Liver (tissue), 9 donors: Measurements from ENCODE around the gene GLP2R. TPM values are rescaled to one million over a fixed set of nuclear protein-coding genes. Genes with fewer than 3 reads are reported as not detected.

Source experiments
- DNase-seq: peaks from one replicate; pipeline ENCODE4 v3.0.0-alpha.2; 2017; ENCODE audit warnings: low spot score
- H3K27ac ChIP-seq, 2 donors: one replicate each; pipeline ENCODE4 v1.7.0; 2013; ENCODE audit warnings: inconsistent platforms in 2 of 2, low read length in 2 of 2, control low read depth in 1 of 2, low read depth in 1 of 2, mild to moderate bottlenecking in 1 of 2
- H3K27me3 ChIP-seq, 4 donors: one replicate each; pipeline versions ENCODE4 v1.6.1 to v1.7.0; 2013; ENCODE audit warnings: low read length in 3 of 4, inconsistent platforms in 1 of 4, mild to moderate bottlenecking in 1 of 4, moderate library complexity in 1 of 4; ENCODE audit not compliant: control insufficient read depth in 4 of 4, insufficient read depth in 4 of 4
- H3K36me3 ChIP-seq, 4 donors: one replicate each; pipeline versions ENCODE4 v1.6.1 to v1.7.0; 2013; ENCODE audit warnings: low read length in 3 of 4, mild to moderate bottlenecking in 3 of 4, low read depth in 1 of 4, moderate library complexity in 1 of 4; ENCODE audit not compliant: control insufficient read depth in 4 of 4, insufficient read depth in 3 of 4
- H3K4me1 ChIP-seq, 4 donors: one replicate each; pipeline versions ENCODE4 v1.6.1 to v1.7.0; 2013; ENCODE audit warnings: low read length in 3 of 4, mild to moderate bottlenecking in 3 of 4, moderate library complexity in 1 of 4; ENCODE audit not compliant: control insufficient read depth in 4 of 4, insufficient read depth in 4 of 4
- H3K4me3 ChIP-seq, 3 donors: one replicate each; pipeline versions ENCODE4 v1.6.1 to v1.7.0; 2013; ENCODE audit warnings: low read length in 3 of 3, control low read depth in 1 of 3, low read depth in 1 of 3, mild to moderate bottlenecking in 1 of 3
- H3K9ac ChIP-seq, 2 donors: one replicate each; pipeline ENCODE4 v1.7.0; 2013; ENCODE audit warnings: low read length in 2 of 2, mild to moderate bottlenecking in 2 of 2, moderate library complexity in 2 of 2, control low read depth in 1 of 2, low read depth in 1 of 2
- H3K9me3 ChIP-seq, 4 donors: one replicate each; pipeline versions ENCODE4 v1.6.1 to v1.7.0; 2013; ENCODE audit warnings: low read length in 3 of 4; ENCODE audit not compliant: control insufficient read depth in 4 of 4
- EGR1 ChIP-seq, 2 donors: IDR thresholded peaks; 2 replicates each; pipeline ENCODE4 v1.6.1; 2016 to 2018; ENCODE audit warnings: antibody characterized with exemption in 2 of 2, low read depth in 2 of 2
- FOXA1 ChIP-seq: IDR thresholded peaks from 2 replicates; pipeline ENCODE4 v1.6.1; 2016; ENCODE audit warnings: antibody characterized with exemption
- FOXA2 ChIP-seq: IDR thresholded peaks from 2 replicates; pipeline ENCODE4 v1.6.1; 2016; ENCODE audit warnings: antibody characterized with exemption
- GABPA ChIP-seq, 2 donors: IDR thresholded peaks in 1 of 2; conservative IDR thresholded peaks in 1 of 2; 2 replicates each; pipeline ENCODE4 v1.6.1; 2016; ENCODE audit warnings: antibody characterized with exemption in 2 of 2, mild to moderate bottlenecking in 1 of 2, moderate library complexity in 1 of 2
- HNF4A ChIP-seq, 2 donors: conservative IDR thresholded peaks; 2 replicates each; pipeline ENCODE4 v1.6.1; 2016; ENCODE audit warnings: antibody characterized with exemption in 2 of 2, mild to moderate bottlenecking in 2 of 2
- HNF4G ChIP-seq: IDR thresholded peaks from 2 replicates; pipeline ENCODE4 v1.6.1; 2016; ENCODE audit warnings: antibody characterized with exemption
- JUND ChIP-seq, 2 donors: IDR thresholded peaks; 2 replicates each; pipeline ENCODE4 v1.6.1; 2016; ENCODE audit warnings: antibody characterized with exemption in 2 of 2
- NR2F2 ChIP-seq: IDR thresholded peaks from 2 replicates; pipeline ENCODE4 v1.6.1; 2016; ENCODE audit warnings: antibody characterized with exemption
- RAD21 ChIP-seq, 2 donors: IDR thresholded peaks; 2 replicates each; pipeline ENCODE4 v1.6.1; 2016; ENCODE audit warnings: antibody characterized with exemption in 2 of 2, mild to moderate bottlenecking in 2 of 2
- RXRA ChIP-seq, 2 donors: IDR thresholded peaks; 2 replicates each; pipeline ENCODE4 v1.6.1; 2017 to 2018; ENCODE audit warnings: antibody characterized with exemption in 2 of 2, mild to moderate bottlenecking in 1 of 2
- SP1 ChIP-seq: IDR thresholded peaks from 2 replicates; pipeline ENCODE4 v1.6.1; 2018; ENCODE audit warnings: antibody characterized with exemption, mild to moderate bottlenecking
- TAF1 ChIP-seq: conservative IDR thresholded peaks from 2 replicates; pipeline ENCODE4 v1.6.1; 2016; ENCODE audit warnings: antibody characterized with exemption, mild to moderate bottlenecking
- YY1 ChIP-seq: IDR thresholded peaks from 2 replicates; pipeline ENCODE4 v1.6.1; 2016; ENCODE audit warnings: antibody characterized with exemption, mild to moderate bottlenecking
- WGBS: extraction: QIAGEN DNeasy Blood & Tissue Kit; methylation state at CpG from one replicate; pipeline ENCODE4 v1.1.7; 2013; 5-methylcytosine and 5-hydroxymethylcytosine counted together
- polyA plus RNA-seq, 2 donors: library from polyadenylated mRNA; stranded (reverse) in 1 of 2; unstranded in 1 of 2; fragments of 200-250 nt in 1 of 2; fragments of >200 nt in 1 of 2; fragmentation: Nextera tagmentation in 1 of 2; extraction: Ambion mirVana in 1 of 2; gene quantifications; one replicate each; pipeline versions ENCODE4 v1.2.1 to v1.2.3, GENCODE V29; 2013 to 2015
- total RNA-seq, 2 donors: library from RNA; depleted of rRNA; stranded (reverse); fragments of >200 nt; gene quantifications; one replicate each; pipeline ENCODE4 v1.2.3, GENCODE V29; 2014
- TF ChIP-seq, protein P1 (sequence below): IDR thresholded peaks from 2 replicates; pipeline ENCODE4 v1.6.1; 2016; ENCODE audit warnings: antibody characterized with exemption, mild to moderate bottlenecking
- TF ChIP-seq, protein P2 (sequence below): fragments of 150-350 bp; IDR thresholded peaks from 2 replicates; pipeline ENCODE4 v1.5.1; 2017; ENCODE audit warnings: improper control_type of control experiment, low read depth, low read length; ENCODE audit not compliant: missing input control
- TF ChIP-seq, protein P3 (sequence below): IDR thresholded peaks from 2 replicates; pipeline ENCODE4 v1.6.1; 2016; ENCODE audit warnings: antibody characterized with exemption
- TF ChIP-seq, protein P4 (sequence below): IDR thresholded peaks from 2 replicates; pipeline ENCODE4 v1.6.1; 2016; ENCODE audit warnings: antibody characterized with exemption
- TF ChIP-seq, protein P5 (sequence below): IDR thresholded peaks from 2 replicates; pipeline ENCODE4 v1.6.1; 2016; ENCODE audit warnings: antibody characterized with exemption
- donor health status: healthy.
- donor health status: healthy.
- donor health status: healthy.
- donor health status: healthy.
- donor health status: healthy.

The GLP2R gene
- total and polyA plus RNA-seq, 4 donors, result 0.39 to 1.4 (median 0.58) TPM

DNA sequence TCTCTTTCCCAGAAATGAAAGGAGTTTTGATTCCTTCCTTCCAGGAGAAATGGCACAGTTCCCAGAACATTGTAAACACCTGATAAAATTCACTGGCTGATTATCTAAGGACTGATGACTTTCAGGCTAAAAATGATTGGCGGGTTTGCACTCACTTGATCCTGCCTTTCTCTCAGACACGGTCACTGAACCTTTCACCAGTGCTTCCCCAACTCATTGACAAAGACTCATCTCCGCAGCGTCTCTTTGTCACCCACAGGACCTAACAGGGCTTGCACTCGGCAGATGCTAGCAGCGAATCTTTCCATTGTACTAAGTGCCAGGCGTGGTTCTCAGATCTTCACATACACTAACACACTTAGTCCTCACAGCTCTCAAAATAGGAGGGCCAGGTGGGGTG lies 27.0 kb upstream of the GLP2R start:
- H3K4me1 ChIP-seq, result no peaks in the 10 kb centered on the region
- H3K27me3 ChIP-seq, result peaks cover 0 to 6% (median 0%) of the 10 kb centered on the region in 4 donors
- no peak overlapping the region for H3K27ac ChIP-seq
- no peak overlapping the region for H3K9ac ChIP-seq
- WGBS, result 74% methylated on average over 7 of the region's 7 CpGs
- H3K4me3 ChIP-seq, result no peak overlapping the region
- no peaks in the 10 kb centered on the region for H3K36me3 ChIP-seq
- no peak for DNase-seq
- no peaks in the 10 kb centered on the region for H3K9me3 ChIP-seq
- TF ChIP-seq, protein P1, sequence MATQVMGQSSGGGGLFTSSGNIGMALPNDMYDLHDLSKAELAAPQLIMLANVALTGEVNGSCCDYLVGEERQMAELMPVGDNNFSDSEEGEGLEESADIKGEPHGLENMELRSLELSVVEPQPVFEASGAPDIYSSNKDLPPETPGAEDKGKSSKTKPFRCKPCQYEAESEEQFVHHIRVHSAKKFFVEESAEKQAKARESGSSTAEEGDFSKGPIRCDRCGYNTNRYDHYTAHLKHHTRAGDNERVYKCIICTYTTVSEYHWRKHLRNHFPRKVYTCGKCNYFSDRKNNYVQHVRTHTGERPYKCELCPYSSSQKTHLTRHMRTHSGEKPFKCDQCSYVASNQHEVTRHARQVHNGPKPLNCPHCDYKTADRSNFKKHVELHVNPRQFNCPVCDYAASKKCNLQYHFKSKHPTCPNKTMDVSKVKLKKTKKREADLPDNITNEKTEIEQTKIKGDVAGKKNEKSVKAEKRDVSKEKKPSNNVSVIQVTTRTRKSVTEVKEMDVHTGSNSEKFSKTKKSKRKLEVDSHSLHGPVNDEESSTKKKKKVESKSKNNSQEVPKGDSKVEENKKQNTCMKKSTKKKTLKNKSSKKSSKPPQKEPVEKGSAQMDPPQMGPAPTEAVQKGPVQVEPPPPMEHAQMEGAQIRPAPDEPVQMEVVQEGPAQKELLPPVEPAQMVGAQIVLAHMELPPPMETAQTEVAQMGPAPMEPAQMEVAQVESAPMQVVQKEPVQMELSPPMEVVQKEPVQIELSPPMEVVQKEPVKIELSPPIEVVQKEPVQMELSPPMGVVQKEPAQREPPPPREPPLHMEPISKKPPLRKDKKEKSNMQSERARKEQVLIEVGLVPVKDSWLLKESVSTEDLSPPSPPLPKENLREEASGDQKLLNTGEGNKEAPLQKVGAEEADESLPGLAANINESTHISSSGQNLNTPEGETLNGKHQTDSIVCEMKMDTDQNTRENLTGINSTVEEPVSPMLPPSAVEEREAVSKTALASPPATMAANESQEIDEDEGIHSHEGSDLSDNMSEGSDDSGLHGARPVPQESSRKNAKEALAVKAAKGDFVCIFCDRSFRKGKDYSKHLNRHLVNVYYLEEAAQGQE, result no peak
- TF ChIP-seq, protein P2, sequence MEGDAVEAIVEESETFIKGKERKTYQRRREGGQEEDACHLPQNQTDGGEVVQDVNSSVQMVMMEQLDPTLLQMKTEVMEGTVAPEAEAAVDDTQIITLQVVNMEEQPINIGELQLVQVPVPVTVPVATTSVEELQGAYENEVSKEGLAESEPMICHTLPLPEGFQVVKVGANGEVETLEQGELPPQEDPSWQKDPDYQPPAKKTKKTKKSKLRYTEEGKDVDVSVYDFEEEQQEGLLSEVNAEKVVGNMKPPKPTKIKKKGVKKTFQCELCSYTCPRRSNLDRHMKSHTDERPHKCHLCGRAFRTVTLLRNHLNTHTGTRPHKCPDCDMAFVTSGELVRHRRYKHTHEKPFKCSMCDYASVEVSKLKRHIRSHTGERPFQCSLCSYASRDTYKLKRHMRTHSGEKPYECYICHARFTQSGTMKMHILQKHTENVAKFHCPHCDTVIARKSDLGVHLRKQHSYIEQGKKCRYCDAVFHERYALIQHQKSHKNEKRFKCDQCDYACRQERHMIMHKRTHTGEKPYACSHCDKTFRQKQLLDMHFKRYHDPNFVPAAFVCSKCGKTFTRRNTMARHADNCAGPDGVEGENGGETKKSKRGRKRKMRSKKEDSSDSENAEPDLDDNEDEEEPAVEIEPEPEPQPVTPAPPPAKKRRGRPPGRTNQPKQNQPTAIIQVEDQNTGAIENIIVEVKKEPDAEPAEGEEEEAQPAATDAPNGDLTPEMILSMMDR, result no peak
- TF ChIP-seq HNF4G (no peak), FOXA1 (no peak), SP1 (no peak), RAD21 (IDR thresholded peaks at IDR 0.05) (no peak), JUND (IDR thresholded peaks at IDR 0.05) (no peak)
- TF ChIP-seq, protein P3, sequence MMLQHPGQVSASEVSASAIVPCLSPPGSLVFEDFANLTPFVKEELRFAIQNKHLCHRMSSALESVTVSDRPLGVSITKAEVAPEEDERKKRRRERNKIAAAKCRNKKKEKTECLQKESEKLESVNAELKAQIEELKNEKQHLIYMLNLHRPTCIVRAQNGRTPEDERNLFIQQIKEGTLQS, result no peak
- TF ChIP-seq, protein P4, sequence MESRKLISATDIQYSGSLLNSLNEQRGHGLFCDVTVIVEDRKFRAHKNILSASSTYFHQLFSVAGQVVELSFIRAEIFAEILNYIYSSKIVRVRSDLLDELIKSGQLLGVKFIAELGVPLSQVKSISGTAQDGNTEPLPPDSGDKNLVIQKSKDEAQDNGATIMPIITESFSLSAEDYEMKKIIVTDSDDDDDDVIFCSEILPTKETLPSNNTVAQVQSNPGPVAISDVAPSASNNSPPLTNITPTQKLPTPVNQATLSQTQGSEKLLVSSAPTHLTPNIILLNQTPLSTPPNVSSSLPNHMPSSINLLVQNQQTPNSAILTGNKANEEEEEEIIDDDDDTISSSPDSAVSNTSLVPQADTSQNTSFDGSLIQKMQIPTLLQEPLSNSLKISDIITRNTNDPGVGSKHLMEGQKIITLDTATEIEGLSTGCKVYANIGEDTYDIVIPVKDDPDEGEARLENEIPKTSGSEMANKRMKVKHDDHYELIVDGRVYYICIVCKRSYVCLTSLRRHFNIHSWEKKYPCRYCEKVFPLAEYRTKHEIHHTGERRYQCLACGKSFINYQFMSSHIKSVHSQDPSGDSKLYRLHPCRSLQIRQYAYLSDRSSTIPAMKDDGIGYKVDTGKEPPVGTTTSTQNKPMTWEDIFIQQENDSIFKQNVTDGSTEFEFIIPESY, result no peak
- TF ChIP-seq, protein P5, sequence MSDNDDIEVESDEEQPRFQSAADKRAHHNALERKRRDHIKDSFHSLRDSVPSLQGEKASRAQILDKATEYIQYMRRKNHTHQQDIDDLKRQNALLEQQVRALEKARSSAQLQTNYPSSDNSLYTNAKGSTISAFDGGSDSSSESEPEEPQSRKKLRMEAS, result no peak

DNA sequence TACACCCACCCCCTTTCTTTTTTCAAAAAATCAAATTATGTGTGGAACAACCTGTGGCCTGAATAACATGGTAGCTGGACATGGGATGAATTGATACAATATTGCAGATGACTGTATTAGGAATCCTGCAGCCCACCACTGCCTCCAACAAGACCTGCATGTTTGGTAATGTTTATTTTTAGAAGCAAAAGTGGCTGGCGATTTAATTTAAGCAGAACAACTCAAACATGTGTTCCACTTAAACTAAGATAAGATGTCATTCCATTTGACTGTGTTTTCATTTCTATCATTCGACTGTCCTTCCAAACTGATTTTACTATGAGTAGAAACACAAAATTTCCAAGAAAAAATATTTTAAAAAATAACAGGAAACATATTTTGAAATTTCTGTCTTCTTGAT lies 24.2 kb upstream of the GLP2R start:
- Histone ChIP-seq H3K36me3 (no peaks in the 10 kb centered on the region), H3K9me3 (no peaks in the 10 kb centered on the region), H3K27me3 (peaks cover 0 to 6% (median 0%) of the 10 kb centered on the region in 4 donors), H3K4me3 (no peak overlapping the region), H3K9ac (no peak overlapping the region), H3K4me1 (no peaks in the 10 kb centered on the region), H3K27ac (no peak overlapping the region)
- DNase-seq, result no peak
- WGBS, result 62% methylated on average over 2 of the region's 2 CpGs
- no peak for TF ChIP-seq SP1
- TF ChIP-seq, protein P5, result no peak
- TF ChIP-seq NR2F2, result no peak
- TF ChIP-seq EGR1 (IDR thresholded peaks at IDR 0.05; ENCODE audit: low read depth in 2 of 2), result no peak
- no peak for TF ChIP-seq TAF1
- no peak for TF ChIP-seq FOXA2
- TF ChIP-seq HNF4G, result no peak
- no peak for TF ChIP-seq YY1
- no peak for TF ChIP-seq FOXA1
- TF ChIP-seq RAD21 (IDR thresholded peaks at IDR 0.05), result no peak
- no peak for TF ChIP-seq RXRA (IDR thresholded peaks at IDR 0.05)
- TF ChIP-seq, protein P2, result no peak
- no peak for TF ChIP-seq HNF4A (conservative IDR thresholded peaks at IDR 0.05)
- no peak for TF ChIP-seq GABPA (IDR thresholded peaks at IDR 0.05 in 1 of 2, conservative IDR thresholded peaks at IDR 0.05 in 1 of 2)
- TF ChIP-seq, protein P1, result no peak
